OCI-LY1 (cell line): Measurements from ENCODE around the gene CBX4.

Experiments used
- H2AFZ ChIP-seq: fragments of 200-600 bp; sonication (generic), shearing (Covaris generic); 2 replicates; pipeline ENCODE4 v1.6.0; 2014; ENCODE audit warnings: antibody characterized with exemption, mild to moderate bottlenecking, low read length
- H3F3A ChIP-seq: fragments of 200-600 bp; sonication (generic), shearing (Covaris generic); 2 replicates; pipeline ENCODE4 v1.6.0; 2014; ENCODE audit warnings: mild to moderate bottlenecking, antibody characterized with exemption, low read length, moderate library complexity; ENCODE audit not compliant: insufficient read depth
- H3K27ac ChIP-seq: fragments of 200-600 bp; sonication (generic); 2 replicates; pipeline ENCODE4 v1.5.1; 2014; ENCODE audit warnings: low read length, mixed run types, mild to moderate bottlenecking, low read depth; ENCODE audit not compliant: poor library complexity, severe bottlenecking
- H3K27me3 ChIP-seq: fragments of 200-600 bp; sonication (generic); 2 replicates; pipeline ENCODE4 v1.6.0; 2014; ENCODE audit warnings: antibody characterized with exemption, mild to moderate bottlenecking, low read length, moderate library complexity; ENCODE audit not compliant: insufficient read depth
- H3K36me3 ChIP-seq: fragments of 200-600 bp; sonication (generic); 2 replicates; pipeline ENCODE4 v1.6.1; 2014; ENCODE audit warnings: mild to moderate bottlenecking, antibody characterized with exemption, low read length, moderate library complexity, mixed read lengths; ENCODE audit not compliant: insufficient read depth
- H3K4me1 ChIP-seq: fragments of 200-600 bp; sonication (generic); 2 replicates; pipeline ENCODE4 v1.5.1; 2014; ENCODE audit warnings: mild to moderate bottlenecking, low read length, moderate library complexity; ENCODE audit not compliant: insufficient read depth, severe bottlenecking
- H3K4me2 ChIP-seq: fragments of 200-600 bp; sonication (generic), shearing (Covaris generic); 2 replicates; pipeline ENCODE4 v1.6.1; 2014; ENCODE audit warnings: low read length
- H3K4me3 ChIP-seq: fragments of 200-600 bp; sonication (generic); 2 replicates; pipeline ENCODE4 v1.5.1; 2014; ENCODE audit warnings: low read length, low read depth, mild to moderate bottlenecking, mixed read lengths; ENCODE audit not compliant: poor library complexity, severe bottlenecking
- H3K79me2 ChIP-seq: fragments of 200-600 bp; shearing (Covaris generic); 2 replicates; pipeline ENCODE4 v1.6.1; 2016; ENCODE audit warnings: mixed run types, low read length, mixed read lengths; ENCODE audit not compliant: insufficient read depth
- H3K9ac ChIP-seq: fragments of 200-600 bp; sonication (generic), shearing (Covaris generic); 2 replicates; pipeline ENCODE4 v1.6.1; 2014; ENCODE audit warnings: mild to moderate bottlenecking, low read length, mixed read lengths
- H3K9me2 ChIP-seq: fragments of 200-600 bp; sonication (generic), shearing (Covaris generic); 2 replicates; pipeline ENCODE4 v1.6.1; 2014; ENCODE audit warnings: low read depth, mild to moderate bottlenecking, low read length, mixed read lengths
- H3K9me3 ChIP-seq: fragments of 200-600 bp; shearing (Covaris generic); 2 replicates; pipeline ENCODE4 v1.6.1; 2014; ENCODE audit warnings: low read length, mixed read lengths
- H4K20me1 ChIP-seq: fragments of 200-600 bp; sonication (generic), shearing (Covaris generic); 2 replicates; pipeline ENCODE4 v1.6.0; 2016; ENCODE audit warnings: mild to moderate bottlenecking, low read length; ENCODE audit not compliant: insufficient read depth
- CTCF ChIP-seq: fragments of 200-600 bp; sonication (generic), shearing (Covaris generic); IDR thresholded peaks from 2 replicates; pipeline ENCODE4 v1.5.1; 2017; ENCODE audit warnings: mild to moderate bottlenecking, antibody characterized with exemption, low read length, moderate library complexity, mixed read lengths
- EZH2 ChIP-seq: fragments of 200-600 bp; sonication (generic), shearing (Covaris generic); IDR thresholded peaks from 2 replicates; pipeline ENCODE4 v1.8.0; 2017; ENCODE audit warnings: borderline replicate concordance, mixed run types, mild to moderate bottlenecking, antibody characterized with exemption, low read length, moderate library complexity, mixed read lengths

The CBX4 gene

GRCh38 chr17:79843474-79843815 is 4.2 kb upstream of the CBX4 start:
- Histone ChIP-seq H3K9me2 (no peaks in the 10 kb centered on the region), H3K4me2 (no peak overlapping the region), H3K27ac (no peak overlapping the region), H3K4me3 (no peak overlapping the region), H2AFZ (no peak overlapping the region), H3F3A (no peaks in the 10 kb centered on the region), H3K79me2 (no peaks in the 10 kb centered on the region), H4K20me1 (no peaks in the 10 kb centered on the region), H3K27me3 (0 out of 2 replicates have a peak, but pooled peaks cover 7% of the 10 kb centered on the region), H3K36me3 (no peaks in the 10 kb centered on the region), H3K4me1 (no peaks in the 10 kb centered on the region), H3K9ac (no peak overlapping the region), H3K9me3 (no peaks in the 10 kb centered on the region)
- TF ChIP-seq CTCF = no peak
- TF ChIP-seq EZH2 = no peak

- Histone ChIP-seq H3K9me3 (no peaks in the 10 kb centered on the region), H3K27me3 (0 out of 2 replicates have a peak, but pooled peaks cover 7% of the 10 kb centered on the region), H3K4me1 (no peaks in the 10 kb centered on the region), H2AFZ (no peak overlapping the region), H3K4me3 (no peak overlapping the region), H4K20me1 (no peaks in the 10 kb centered on the region), H3K27ac (no peak overlapping the region), H3K9ac (no peak overlapping the region), H3K9me2 (no peaks in the 10 kb centered on the region), H3K79me2 (no peaks in the 10 kb centered on the region; the same call in 1 of the 2 replicates), H3F3A (no peaks in the 10 kb centered on the region), H3K4me2 (no peak overlapping the region), H3K36me3 (no peaks in the 10 kb centered on the region)
- TF ChIP-seq CTCF (no peak), EZH2 (no peak)
Measured at GRCh38 chr17:79842656-79843473, 3.6 kb upstream of the CBX4 start.

- Histone ChIP-seq H3K36me3 (no peaks in the 10 kb centered on the region), H3K4me3 (no peak overlapping the region), H3K4me1 (peaks cover 6% of the 10 kb centered on the region), H3K79me2 (no peaks in the 10 kb centered on the region; the same call in 1 of the 2 replicates), H3F3A (no peaks in the 10 kb centered on the region), H3K4me2 (no peak overlapping the region), H3K9me2 (no peaks in the 10 kb centered on the region), H2AFZ (no peak overlapping the region), H4K20me1 (no peaks in the 10 kb centered on the region), H3K9ac (no peak overlapping the region), H3K27me3 (0 out of 2 replicates have a peak, but pooled peaks cover 7% of the 10 kb centered on the region), H3K27ac (no peak overlapping the region), H3K9me3 (no peaks in the 10 kb centered on the region)
- TF ChIP-seq CTCF (no peak), EZH2 (no peak)
Measured at GRCh38 chr17:79842136-79842655, 3.0 kb upstream of the CBX4 start.
